Loucy (cell line): ENCODE measurements around the gene SLC17A7.

Experiments used
- H2AFZ ChIP-seq: fragments of 200-600 bp; sonication (generic); 2 replicates; pipeline ENCODE4 v1.6.0; 2016; ENCODE audit warnings: antibody characterized with exemption, mild to moderate bottlenecking, low read length, moderate library complexity
- H3F3A ChIP-seq: fragments of 200-600 bp; 2 replicates; pipeline ENCODE4 v1.6.0; 2016; ENCODE audit warnings: antibody characterized with exemption, low read depth, mild to moderate bottlenecking
- H3K27me3 ChIP-seq: fragments of 200-600 bp; sonication (generic); 2 replicates; pipeline ENCODE4 v1.6.1; 2014; ENCODE audit warnings: low read length, mild to moderate bottlenecking; ENCODE audit not compliant: insufficient read depth, poor library complexity, severe bottlenecking
- H3K36me3 ChIP-seq: fragments of 200-600 bp; sonication (generic); 2 replicates; pipeline ENCODE4 v1.6.1; 2016; ENCODE audit warnings: low read length; ENCODE audit not compliant: insufficient read depth
- H3K4me1 ChIP-seq: fragments of 200-600 bp; sonication (generic); 2 replicates; pipeline ENCODE4 v1.5.1; 2014; ENCODE audit warnings: low read length, mild to moderate bottlenecking; ENCODE audit not compliant: insufficient read depth, poor library complexity, severe bottlenecking
- H3K4me2 ChIP-seq: fragments of 200-600 bp; sonication (generic); 2 replicates; pipeline ENCODE4 v1.6.0; 2014; ENCODE audit warnings: antibody characterized with exemption, low read length, low read depth, mild to moderate bottlenecking; ENCODE audit not compliant: poor library complexity, severe bottlenecking
- H3K4me3 ChIP-seq: fragments of 200-600 bp; sonication (generic); 2 replicates; pipeline ENCODE4 v1.5.1; 2014; ENCODE audit warnings: low read length, mild to moderate bottlenecking, mixed read lengths; ENCODE audit not compliant: poor library complexity, severe bottlenecking
- H3K79me2 ChIP-seq: fragments of 200-600 bp; sonication (generic); 2 replicates; pipeline ENCODE4 v1.6.1; 2014; ENCODE audit warnings: low read length; ENCODE audit not compliant: insufficient read depth
- H3K9ac ChIP-seq: fragments of 200-600 bp; sonication (generic); 2 replicates; pipeline ENCODE4 v1.6.0; 2014; ENCODE audit warnings: mild to moderate bottlenecking, low read depth, low read length, moderate library complexity; ENCODE audit not compliant: poor library complexity, severe bottlenecking
- H3K9me2 ChIP-seq: fragments of 200-600 bp; sonication (generic); replicated peaks from 2 replicates; pipeline ENCODE4 v1.6.1; 2016; ENCODE audit warnings: low read depth, low read length, mixed read lengths
- H3K9me3 ChIP-seq: fragments of 200-600 bp; sonication (generic); 2 replicates; pipeline ENCODE4 v1.6.1; 2014; ENCODE audit warnings: mild to moderate bottlenecking, antibody characterized with exemption, low read length, low read depth; ENCODE audit not compliant: insufficient read depth
- H4K20me1 ChIP-seq: fragments of 200-600 bp; sonication (generic); 2 replicates; pipeline ENCODE4 v1.6.0; 2014; ENCODE audit warnings: antibody characterized with exemption, low read length, mild to moderate bottlenecking; ENCODE audit not compliant: insufficient read depth, poor library complexity, severe bottlenecking
- CTCF ChIP-seq: fragments of 200-600 bp; sonication (generic); conservative IDR thresholded peaks from 2 replicates; pipeline ENCODE4 v1.5.1; 2014; ENCODE audit warnings: mild to moderate bottlenecking, antibody characterized with exemption, low read length
- EZH2phosphoT487 ChIP-seq: fragments of 200-600 bp; IDR thresholded peaks from 2 replicates; pipeline ENCODE4 v1.6.1; 2018; ENCODE audit warnings: antibody characterized with exemption, mild to moderate bottlenecking, moderate library complexity, borderline replicate concordance

The SLC17A7 gene

GRCh38 chr19:49421039-49421877, 20.1 kb downstream of the SLC17A7 start:
- Histone ChIP-seq H3K36me3 (no peaks in the 10 kb centered on the region), H2AFZ (no peak overlapping the region), H4K20me1 (no peaks in the 10 kb centered on the region), H3K27me3 (no peaks in the 10 kb centered on the region), H3K4me3 (no peak overlapping the region), H3F3A (no peaks in the 10 kb centered on the region), H3K9ac (no peak overlapping the region), H3K9me3 (no peaks in the 10 kb centered on the region), H3K4me1 (peaks cover 53% of the 10 kb centered on the region), H3K9me2 (no peaks in the 10 kb centered on the region), H3K4me2 (no peak overlapping the region), H3K79me2 (no peaks in the 10 kb centered on the region)
- TF ChIP-seq EZH2phosphoT487 (no peak), CTCF (no peak)

GRCh38 chr19:49420227-49420626, 21.1 kb downstream of the SLC17A7 start:
- Histone ChIP-seq H3K9me3 (no peaks in the 10 kb centered on the region), H3K27me3 (no peaks in the 10 kb centered on the region), H4K20me1 (no peaks in the 10 kb centered on the region), H3K4me2 (no peak overlapping the region), H3K9ac (no peak overlapping the region), H3K9me2 (no peaks in the 10 kb centered on the region), H3K36me3 (no peaks in the 10 kb centered on the region), H2AFZ (no peak overlapping the region), H3K4me3 (no peak overlapping the region), H3K4me1 (peaks cover 57% of the 10 kb centered on the region), H3K79me2 (no peaks in the 10 kb centered on the region), H3F3A (no peaks in the 10 kb centered on the region)
- no peak for TF ChIP-seq EZH2phosphoT487
- no peak for TF ChIP-seq CTCF

- H3K27me3 ChIP-seq, result no peaks in the 10 kb centered on the region
- H3K4me1 ChIP-seq, result peaks cover 55% of the 10 kb centered on the region
Measured at GRCh38 chr19:49419173-49419572, 22.2 kb downstream of the SLC17A7 start.

More at GRCh38 chr19:49419173-49419572, 22.2 kb downstream of the SLC17A7 start:
- no peak overlapping the region for H3K4me2 ChIP-seq
- H3K9ac ChIP-seq, result no peak overlapping the region
- H3K4me3 ChIP-seq, result no peak overlapping the region
- H3K9me3 ChIP-seq, result no peaks in the 10 kb centered on the region
- no peaks in the 10 kb centered on the region for H3F3A ChIP-seq
- H3K36me3 ChIP-seq, result no peaks in the 10 kb centered on the region
- H3K9me2 ChIP-seq, result no peaks in the 10 kb centered on the region
- no peaks in the 10 kb centered on the region for H3K79me2 ChIP-seq
- no peaks in the 10 kb centered on the region for H4K20me1 ChIP-seq
- TF ChIP-seq CTCF, result no peak
- no peak for TF ChIP-seq EZH2phosphoT487
- H2AFZ ChIP-seq, result no peak overlapping the region
